Kidney (tissue), 14 donors: ENCODE data around the gene MOB3B. TPM values are rescaled to one million over a fixed set of nuclear protein-coding genes. Genes with fewer than 3 reads are reported as not detected.

Source experiments
- DNase-seq, 5 donors: peaks; one replicate each; pipeline ENCODE4 v3.0.0-alpha.2; 2013 to 2020
- FAIRE-seq: peaks from 2 replicates; lab custom pipeline; 2012; peaks lifted over from hg19 to GRCh38; lab: Jason Lieb, UNC
- H3K27ac ChIP-seq, 2 donors: one replicate each; pipeline ENCODE4 v1.7.0; 2013; ENCODE audit warnings: low read depth in 2 of 2, low read length in 2 of 2, inconsistent platforms in 1 of 2
- H3K27me3 ChIP-seq: one replicate; pipeline ENCODE4 v1.7.1; 2013; ENCODE audit warnings: low read length, inconsistent platforms; ENCODE audit not compliant: control insufficient read depth, insufficient read depth
- H3K36me3 ChIP-seq, 3 donors: one replicate each; pipeline versions ENCODE4 v1.7.0 to v1.7.1; 2013; ENCODE audit warnings: low read length in 3 of 3, control low read depth in 1 of 3, inconsistent platforms in 1 of 3; ENCODE audit not compliant: insufficient read depth in 3 of 3, control insufficient read depth in 2 of 3
- H3K4me1 ChIP-seq, 3 donors: one replicate each; pipeline versions ENCODE4 v1.7.0 to v1.7.1; 2013; ENCODE audit warnings: low read length in 3 of 3, inconsistent platforms in 1 of 3, low read depth in 1 of 3; ENCODE audit not compliant: control insufficient read depth in 2 of 3, insufficient read depth in 2 of 3
- H3K4me3 ChIP-seq, 3 donors: one replicate each; pipeline versions ENCODE4 v1.7.0 to v1.8.1; 2013; ENCODE audit warnings: low read length in 3 of 3, control low read depth in 1 of 3, inconsistent platforms in 1 of 3
- H3K9ac ChIP-seq, 3 donors: one replicate each; pipeline versions ENCODE4 v1.7.0 to v1.7.1; 2013; ENCODE audit warnings: low read length in 3 of 3, control low read depth in 1 of 3, inconsistent platforms in 1 of 3
- H3K9me3 ChIP-seq, 3 donors: one replicate each; pipeline versions ENCODE4 v1.7.0 to v1.7.1; 2013; ENCODE audit warnings: low read length in 3 of 3, control low read depth in 1 of 3, inconsistent platforms in 1 of 3; ENCODE audit not compliant: control insufficient read depth in 2 of 3, insufficient read depth in 1 of 3
- intact Hi-C: fragments of 100-400 bp; cut with DNase I; formaldehyde crosslinking; loops from one replicate; pipeline ENCODE4 v1.11.1; 2022
- polyA plus RNA-seq: library from polyadenylated mRNA; stranded (reverse); fragments of 350-450 nt; fragmentation: Illumina TruSeq; extraction: RNeasy Lipid Tissue Mini Kit (QIAGEN cat#74804); gene quantifications from one replicate; pipeline ENCODE4 v1.2.3, GENCODE V29; 2014; ENCODE audit warnings: low read depth, low replicate concordance; ENCODE audit not compliant: insufficient read depth
- total RNA-seq: library from RNA; stranded (reverse); fragmentation: NEBNext Ultra II Directional; extraction: Animal tissue kit (Norgen Biotek cat#: 25700); gene quantifications from one replicate; pipeline ENCODE4 v1.2.1, GENCODE V29; 2021
- TF ChIP-seq, protein P1 (sequence below): IDR thresholded peaks from 3 replicates; pipeline ENCODE4 v1.5.1; 2012; ENCODE audit warnings: mild to moderate bottlenecking, moderate library complexity, borderline replicate concordance; ENCODE audit not compliant: insufficient read depth; ENCODE audit errors: extremely low read depth
- donor health status: control.
- donor health status: control.
- donor health status: control.
- donor health status: control.
- donor health status: control.
- donor health status: DM: yes; HTN: yes; CAD: no.
- donor health status: Normal renal cell carcinoma (clear cell type).

MOB3B gene
- total and polyA plus RNA-seq, 2 donors from 2014 or later = 5.9 to 22.5 TPM

DNA sequence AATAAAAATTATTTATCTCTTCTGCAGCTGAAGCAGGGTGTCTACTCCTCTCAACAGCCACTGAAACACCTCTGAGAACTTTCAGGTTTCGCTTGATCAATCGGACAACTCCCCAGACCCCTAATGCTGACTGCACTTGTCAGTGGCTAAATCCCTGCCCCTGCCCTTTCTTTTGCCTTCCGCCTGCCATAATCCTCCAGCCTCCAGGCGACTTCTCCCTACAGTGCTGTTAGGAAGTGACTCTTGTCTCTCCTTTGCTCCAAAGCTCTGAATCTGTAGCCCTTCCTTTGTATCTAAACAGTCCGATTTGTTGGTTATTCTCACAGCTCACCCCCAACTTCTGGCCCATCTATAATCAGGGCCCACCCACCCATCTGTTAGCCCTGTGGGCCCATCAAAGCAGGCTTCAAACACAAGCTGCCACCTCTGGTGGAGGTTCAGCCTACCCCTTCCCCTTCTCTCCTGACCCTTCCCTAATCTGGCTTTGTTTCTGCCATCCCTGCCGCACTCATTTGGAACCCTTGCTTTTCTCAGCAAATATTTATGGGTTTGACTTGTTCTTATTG, 59.2 kb downstream of the MOB3B start:
- TF ChIP-seq, protein P1, sequence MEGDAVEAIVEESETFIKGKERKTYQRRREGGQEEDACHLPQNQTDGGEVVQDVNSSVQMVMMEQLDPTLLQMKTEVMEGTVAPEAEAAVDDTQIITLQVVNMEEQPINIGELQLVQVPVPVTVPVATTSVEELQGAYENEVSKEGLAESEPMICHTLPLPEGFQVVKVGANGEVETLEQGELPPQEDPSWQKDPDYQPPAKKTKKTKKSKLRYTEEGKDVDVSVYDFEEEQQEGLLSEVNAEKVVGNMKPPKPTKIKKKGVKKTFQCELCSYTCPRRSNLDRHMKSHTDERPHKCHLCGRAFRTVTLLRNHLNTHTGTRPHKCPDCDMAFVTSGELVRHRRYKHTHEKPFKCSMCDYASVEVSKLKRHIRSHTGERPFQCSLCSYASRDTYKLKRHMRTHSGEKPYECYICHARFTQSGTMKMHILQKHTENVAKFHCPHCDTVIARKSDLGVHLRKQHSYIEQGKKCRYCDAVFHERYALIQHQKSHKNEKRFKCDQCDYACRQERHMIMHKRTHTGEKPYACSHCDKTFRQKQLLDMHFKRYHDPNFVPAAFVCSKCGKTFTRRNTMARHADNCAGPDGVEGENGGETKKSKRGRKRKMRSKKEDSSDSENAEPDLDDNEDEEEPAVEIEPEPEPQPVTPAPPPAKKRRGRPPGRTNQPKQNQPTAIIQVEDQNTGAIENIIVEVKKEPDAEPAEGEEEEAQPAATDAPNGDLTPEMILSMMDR = no peak
- no peak overlapping the region for H3K9ac ChIP-seq
- no peaks in the 10 kb centered on the region for H3K9me3 ChIP-seq
- no peak overlapping the region for H3K4me3 ChIP-seq
- DNase-seq (no peak), FAIRE-seq (no peak)
- no peak overlapping the region for H3K27ac ChIP-seq
- no peaks in the 10 kb centered on the region for H3K36me3 ChIP-seq
- no peaks in the 10 kb centered on the region for H3K27me3 ChIP-seq
- peaks cover 0 to 6% (median 0%) of the 10 kb centered on the region in 3 donors for H3K4me1 ChIP-seq
- intact Hi-C loops = no loop called here

DNA sequence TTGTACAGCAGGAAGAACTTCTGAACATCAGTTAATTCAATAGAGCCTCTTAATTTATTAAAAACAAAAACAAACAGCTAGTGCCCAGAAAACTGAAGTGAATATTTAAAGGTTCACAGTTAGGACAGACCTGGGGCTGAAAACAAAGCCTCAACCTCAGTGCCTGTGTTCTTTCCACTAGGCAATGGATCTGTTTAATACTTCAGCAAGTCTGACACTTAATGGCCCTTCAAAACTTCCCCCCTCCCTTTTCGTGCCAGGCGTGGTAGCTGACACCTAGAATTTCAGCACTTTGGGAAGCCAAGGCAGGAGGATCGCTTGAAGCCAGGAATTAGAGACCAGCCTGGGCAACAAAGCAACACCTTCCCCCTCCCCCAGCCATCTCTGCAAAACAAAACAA, 60.1 kb downstream of the MOB3B start:
- intact Hi-C loops = no loop called here
- Histone ChIP-seq H3K27ac (no peak overlapping the region), H3K36me3 (no peaks in the 10 kb centered on the region), H3K4me1 (peaks cover 0 to 6% (median 0%) of the 10 kb centered on the region in 3 donors), H3K9ac (no peak overlapping the region), H3K4me3 (no peak overlapping the region), H3K27me3 (no peaks in the 10 kb centered on the region), H3K9me3 (no peaks in the 10 kb centered on the region)
- TF ChIP-seq, protein P1 = no peak
- DNase-seq = no peak
- no peak for FAIRE-seq

DNA sequence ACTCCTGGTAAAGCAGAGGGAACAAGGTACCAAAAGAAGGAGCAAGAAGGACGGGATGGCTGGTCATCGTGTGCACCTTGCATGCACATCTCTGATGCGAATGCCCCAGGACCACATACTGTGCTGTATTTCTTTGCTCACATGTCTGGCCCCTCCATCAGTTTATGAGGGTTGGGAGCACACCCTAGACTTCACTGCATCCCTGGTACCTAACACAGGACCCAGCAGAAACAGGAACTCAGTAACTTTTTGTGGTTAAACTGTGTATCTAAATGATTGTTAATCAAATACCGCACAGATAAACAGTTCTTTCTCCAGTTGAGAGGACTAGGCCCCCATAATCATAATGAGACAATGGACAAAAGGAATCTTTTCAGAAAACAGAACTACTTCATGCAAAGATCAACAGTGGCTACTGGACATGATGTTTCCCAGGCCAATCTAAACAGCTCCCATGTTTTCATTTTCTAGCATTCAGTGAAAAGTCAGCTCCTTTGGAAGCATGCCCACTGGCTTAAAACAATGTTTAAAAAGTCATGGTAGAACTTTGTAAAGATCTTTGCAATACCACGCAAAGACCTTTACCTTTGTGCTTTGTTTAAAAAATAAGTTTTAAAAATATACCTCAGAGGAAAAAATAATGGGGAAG, 61.0 kb downstream of the MOB3B start:
- no peak for DNase-seq
- no peak overlapping the region for H3K4me3 ChIP-seq
- H3K9me3 ChIP-seq = no peaks in the 10 kb centered on the region
- no peaks in the 10 kb centered on the region for H3K36me3 ChIP-seq
- H3K9ac ChIP-seq = no peak overlapping the region
- H3K27me3 ChIP-seq = no peaks in the 10 kb centered on the region
- no peak for FAIRE-seq
- intact Hi-C loops = no loop called here
- peaks cover 0 to 6% (median 0%) of the 10 kb centered on the region in 3 donors for H3K4me1 ChIP-seq
- H3K27ac ChIP-seq = no peak overlapping the region
- TF ChIP-seq, protein P1 = no peak

DNA sequence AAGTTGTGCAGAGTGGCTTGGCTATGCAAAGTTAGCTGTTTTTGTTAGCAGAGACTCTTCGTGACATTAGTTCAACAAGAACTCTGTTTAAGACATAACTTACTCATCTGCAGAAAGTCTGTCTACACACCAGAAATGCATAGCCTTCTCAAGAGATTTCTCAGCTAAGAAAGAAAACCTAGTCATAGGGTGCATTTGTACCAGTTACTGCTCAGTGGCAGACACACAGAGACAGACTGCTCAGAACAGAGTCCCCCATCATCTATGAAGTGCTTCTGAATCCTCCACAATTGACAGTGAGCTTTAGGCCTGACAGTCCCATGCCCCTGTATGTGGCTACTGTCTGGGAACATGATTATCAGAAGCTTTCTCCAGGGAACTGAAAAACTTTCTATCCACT, 61.6 kb downstream of the MOB3B start:
- DNase-seq (no peak), FAIRE-seq (no peak)
- H3K9me3 ChIP-seq = no peaks in the 10 kb centered on the region
- TF ChIP-seq, protein P1 = no peak
- no peaks in the 10 kb centered on the region for H3K27me3 ChIP-seq
- no peaks in the 10 kb centered on the region for H3K36me3 ChIP-seq
- H3K9ac ChIP-seq = no peak overlapping the region
- intact Hi-C loops = no loop called here
- H3K4me1 ChIP-seq = no peaks in the 10 kb centered on the region
- no peak overlapping the region for H3K27ac ChIP-seq
- H3K4me3 ChIP-seq = no peak overlapping the region
